Endothelial cell of umbilical vein (primary cell): ENCODE data around the gene ASIC4.

Source experiments
- CTCF ChIP-seq, 2 donors: IDR thresholded peaks; 1 replicate in 1 of 2; 2 replicates in 1 of 2; pipeline ENCODE4 v1.5.1; 2011; ENCODE audit warnings: low read length in 2 of 2, mild to moderate bottlenecking in 2 of 2, moderate library complexity in 2 of 2, control low read depth in 1 of 2, inconsistent platforms in 1 of 2, low read depth in 1 of 2; ENCODE audit not compliant: insufficient read depth in 1 of 2; ENCODE audit errors: extremely low read depth in 1 of 2
- EZH2 ChIP-seq: IDR thresholded peaks from 2 replicates; pipeline ENCODE4 v1.6.1; 2012; ENCODE audit warnings: borderline replicate concordance, low read depth, mild to moderate bottlenecking, moderate library complexity, low read length, inconsistent platforms; ENCODE audit not compliant: severe bottlenecking
- FOS ChIP-seq: IDR thresholded peaks from 2 replicates; pipeline ENCODE4 v1.6.1; 2011; ENCODE audit warnings: mild to moderate bottlenecking, low read length, moderate library complexity, borderline replicate concordance; ENCODE audit not compliant: insufficient read depth
- JUN ChIP-seq: IDR thresholded peaks from 2 replicates; pipeline ENCODE4 v1.6.1; 2011; ENCODE audit warnings: borderline replicate concordance, low read depth; ENCODE audit not compliant: insufficient read length, insufficient read depth
- MAX ChIP-seq: IDR thresholded peaks from 2 replicates; pipeline ENCODE4 v1.6.1; 2011; ENCODE audit not compliant: insufficient read depth, insufficient read length
- MYC ChIP-seq: IDR thresholded peaks from one replicate; pipeline ENCODE4 v1.6.1; 2011; ENCODE audit warnings: mild to moderate bottlenecking, low read depth, low read length
- POLR2A ChIP-seq: IDR thresholded peaks from 2 replicates; pipeline ENCODE4 v1.6.1; 2012; ENCODE audit warnings: low read depth, mild to moderate bottlenecking, control low read depth, low read length
- POLR2AphosphoS5 ChIP-seq: IDR thresholded peaks from 2 replicates; pipeline ENCODE4 v1.6.1; 2012; ENCODE audit warnings: low read depth, mild to moderate bottlenecking, control low read depth, low read length, moderate library complexity; ENCODE audit not compliant: insufficient read depth

GRCh38 chr2:219526320-219527075 is 12.2 kb downstream of the ASIC4 start:
- TF ChIP-seq POLR2A: no peak
- TF ChIP-seq CTCF (IDR thresholded peaks at IDR 0.05; ENCODE audit: extremely low read depth in 1 of 2, insufficient read depth in 1 of 2, low read depth in 1 of 2, low read length in 2 of 2): no peak
- TF ChIP-seq MAX: no peak
- TF ChIP-seq FOS: no peak
- TF ChIP-seq EZH2: no peak
- no peak for TF ChIP-seq POLR2AphosphoS5
- TF ChIP-seq JUN: no peak
- TF ChIP-seq MYC: no peak
